Body of pancreas (tissue), 4 donors: ENCODE measurements around the gene NKAIN2.

Experiments used
- POLR2A ChIP-seq, 3 donors: fragments of 450-650 bp; IDR thresholded peaks; one replicate each; pipeline ENCODE4 v1.6.1; 2016; ENCODE audit warnings: antibody characterized with exemption in 3 of 3, mild to moderate bottlenecking in 2 of 3
- TF ChIP-seq, protein P1 (sequence below), 7 experiments: fragments of 450-650 bp in 4 of 7; fragments of 200-600 bp in 3 of 7; sonication (generic) in 3 of 7; IDR thresholded peaks; one replicate each; pipeline ENCODE4 v1.5.1; 2016 to 2019; ENCODE audit warnings: antibody characterized with exemption in 7 of 7

DNA sequence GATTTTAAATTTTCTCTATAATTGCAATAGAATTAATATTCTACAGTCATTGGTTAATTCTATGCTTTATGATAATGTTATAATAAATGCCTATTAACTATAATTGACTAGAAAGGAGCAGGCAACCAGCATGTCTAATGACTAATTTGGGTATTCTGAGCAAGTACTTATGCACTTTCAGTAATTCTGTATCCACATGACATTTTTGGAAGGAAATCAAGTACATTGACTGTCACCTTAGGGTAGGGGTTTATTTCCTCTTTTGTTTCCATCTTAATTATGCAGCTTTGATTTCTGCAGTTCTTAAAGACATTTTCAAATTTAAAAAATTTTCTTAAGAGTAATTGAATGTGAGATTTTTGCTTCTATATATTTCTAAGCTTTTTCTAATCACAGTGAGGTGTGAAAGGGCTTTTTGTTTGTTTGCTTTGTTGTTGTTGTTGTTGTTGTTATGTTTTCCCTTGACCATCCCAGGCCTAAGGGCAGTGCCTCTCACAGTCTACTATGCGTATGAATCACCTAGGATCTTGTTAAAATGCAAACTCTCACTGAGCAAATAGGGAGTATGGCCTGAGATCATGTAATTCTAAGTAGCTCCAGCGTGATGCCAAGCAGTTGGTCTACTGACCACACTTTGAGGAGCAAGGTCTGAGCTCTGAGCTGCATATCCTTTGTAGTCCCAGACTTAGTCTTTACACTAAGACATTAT is 691.4 kb downstream of the NKAIN2 start:
- TF ChIP-seq, protein P1, sequence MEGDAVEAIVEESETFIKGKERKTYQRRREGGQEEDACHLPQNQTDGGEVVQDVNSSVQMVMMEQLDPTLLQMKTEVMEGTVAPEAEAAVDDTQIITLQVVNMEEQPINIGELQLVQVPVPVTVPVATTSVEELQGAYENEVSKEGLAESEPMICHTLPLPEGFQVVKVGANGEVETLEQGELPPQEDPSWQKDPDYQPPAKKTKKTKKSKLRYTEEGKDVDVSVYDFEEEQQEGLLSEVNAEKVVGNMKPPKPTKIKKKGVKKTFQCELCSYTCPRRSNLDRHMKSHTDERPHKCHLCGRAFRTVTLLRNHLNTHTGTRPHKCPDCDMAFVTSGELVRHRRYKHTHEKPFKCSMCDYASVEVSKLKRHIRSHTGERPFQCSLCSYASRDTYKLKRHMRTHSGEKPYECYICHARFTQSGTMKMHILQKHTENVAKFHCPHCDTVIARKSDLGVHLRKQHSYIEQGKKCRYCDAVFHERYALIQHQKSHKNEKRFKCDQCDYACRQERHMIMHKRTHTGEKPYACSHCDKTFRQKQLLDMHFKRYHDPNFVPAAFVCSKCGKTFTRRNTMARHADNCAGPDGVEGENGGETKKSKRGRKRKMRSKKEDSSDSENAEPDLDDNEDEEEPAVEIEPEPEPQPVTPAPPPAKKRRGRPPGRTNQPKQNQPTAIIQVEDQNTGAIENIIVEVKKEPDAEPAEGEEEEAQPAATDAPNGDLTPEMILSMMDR (IDR thresholded peaks at IDR 0.05), result no peak
- no peak for TF ChIP-seq POLR2A (IDR thresholded peaks at IDR 0.05)
